COR-L47 (cell line): ENCODE results near the gene KCNJ6.

Source experiments
- DNase-seq: peaks from one replicate; lab custom pipeline; 2025; lab: John Stamatoyannopoulos, UW

KCNJ6 gene

DNA sequence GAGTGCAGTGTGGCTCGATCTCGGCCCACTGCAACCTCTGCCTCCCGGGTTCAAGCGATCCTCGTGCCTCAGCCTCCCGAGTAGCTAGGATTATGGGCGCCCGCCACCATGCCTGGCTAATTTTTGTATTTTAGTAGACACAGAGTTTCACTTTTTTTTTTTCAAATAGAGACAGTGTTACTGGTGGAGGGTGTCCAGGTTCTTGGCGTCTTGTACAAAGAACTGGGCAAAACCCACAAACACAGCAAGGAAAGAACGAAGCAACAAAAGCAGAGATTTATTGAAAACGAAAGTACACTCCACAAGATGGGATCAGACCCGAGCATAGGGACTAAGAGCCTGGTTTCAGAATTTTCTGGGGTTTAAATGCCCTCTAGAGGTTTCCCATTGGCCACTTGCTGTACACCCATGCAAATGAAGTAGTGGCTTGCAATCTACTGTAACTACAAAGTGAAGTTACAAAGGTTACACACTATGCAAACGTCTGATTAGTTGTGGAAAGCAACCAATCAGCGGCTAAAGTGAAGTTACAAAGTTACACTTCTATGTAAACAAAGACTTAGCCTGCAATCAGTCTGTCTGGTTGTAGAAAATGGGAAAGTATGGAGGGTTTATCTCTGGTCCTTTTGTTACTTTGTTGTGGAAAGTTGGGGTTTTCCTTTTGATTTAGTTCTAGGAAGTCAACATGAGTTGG is 350.6 kb downstream of the KCNJ6 start:
- no peak for DNase-seq

DNA sequence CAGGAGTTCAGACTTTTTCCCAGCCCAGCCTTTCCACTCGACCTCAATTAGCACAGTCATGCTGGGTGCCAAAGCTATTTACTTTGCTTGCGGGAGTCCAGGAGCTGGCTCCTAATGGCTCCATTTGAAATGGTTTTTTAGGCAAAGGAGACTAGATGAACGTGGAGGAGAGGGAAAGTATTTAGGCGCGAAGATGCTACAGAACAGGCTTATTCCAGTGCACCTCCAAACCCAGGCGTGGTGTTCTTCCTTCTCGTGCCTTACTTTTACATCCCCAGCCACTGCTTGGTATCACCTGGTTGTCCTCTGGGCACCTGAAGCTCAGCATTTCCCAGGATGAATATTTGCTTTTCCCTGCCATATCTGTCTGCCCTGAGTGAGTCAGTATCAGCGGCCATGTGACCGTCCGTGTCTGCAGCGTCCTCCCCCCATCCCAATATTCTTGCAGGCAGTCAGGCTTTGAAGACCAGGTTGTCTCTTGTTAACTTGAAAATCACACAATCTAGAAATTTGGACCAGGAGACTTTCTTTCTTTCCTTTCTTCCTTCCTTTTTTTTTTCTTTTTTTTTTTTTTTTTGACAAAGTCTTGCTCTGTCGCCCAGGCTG is 351.2 kb downstream of the KCNJ6 start:
- peak; percentile 27 for DNase-seq

DNA sequence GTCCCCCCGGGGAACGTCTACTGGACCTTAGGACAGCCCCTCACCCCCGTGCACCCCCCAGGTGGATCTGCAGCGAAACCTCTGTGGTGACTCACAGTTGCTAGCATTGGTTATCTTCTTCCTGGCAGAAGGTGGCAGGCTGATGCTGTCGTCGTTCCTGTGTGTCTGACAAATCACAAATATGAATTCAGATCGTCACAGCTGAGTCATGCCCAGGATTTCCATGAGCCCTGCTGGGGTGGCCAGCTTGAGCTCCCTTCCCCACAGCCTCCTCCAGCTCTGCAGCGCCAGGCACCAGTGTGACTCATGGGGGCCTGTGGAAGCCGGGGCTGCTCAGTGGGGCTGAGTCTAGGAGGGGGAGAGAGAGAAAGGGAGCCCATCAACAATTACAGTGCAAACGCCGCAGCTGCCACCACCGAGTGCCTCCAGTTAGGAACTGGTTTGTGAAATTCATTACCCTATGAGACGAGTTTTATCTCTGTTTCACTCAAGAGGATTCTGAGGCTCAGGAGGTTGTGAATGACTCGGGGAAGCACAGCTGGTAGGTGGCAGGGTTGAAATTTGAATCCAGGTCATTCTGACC is 351.8 kb downstream of the KCNJ6 start:
- DNase-seq: peak; percentile 85

DNA sequence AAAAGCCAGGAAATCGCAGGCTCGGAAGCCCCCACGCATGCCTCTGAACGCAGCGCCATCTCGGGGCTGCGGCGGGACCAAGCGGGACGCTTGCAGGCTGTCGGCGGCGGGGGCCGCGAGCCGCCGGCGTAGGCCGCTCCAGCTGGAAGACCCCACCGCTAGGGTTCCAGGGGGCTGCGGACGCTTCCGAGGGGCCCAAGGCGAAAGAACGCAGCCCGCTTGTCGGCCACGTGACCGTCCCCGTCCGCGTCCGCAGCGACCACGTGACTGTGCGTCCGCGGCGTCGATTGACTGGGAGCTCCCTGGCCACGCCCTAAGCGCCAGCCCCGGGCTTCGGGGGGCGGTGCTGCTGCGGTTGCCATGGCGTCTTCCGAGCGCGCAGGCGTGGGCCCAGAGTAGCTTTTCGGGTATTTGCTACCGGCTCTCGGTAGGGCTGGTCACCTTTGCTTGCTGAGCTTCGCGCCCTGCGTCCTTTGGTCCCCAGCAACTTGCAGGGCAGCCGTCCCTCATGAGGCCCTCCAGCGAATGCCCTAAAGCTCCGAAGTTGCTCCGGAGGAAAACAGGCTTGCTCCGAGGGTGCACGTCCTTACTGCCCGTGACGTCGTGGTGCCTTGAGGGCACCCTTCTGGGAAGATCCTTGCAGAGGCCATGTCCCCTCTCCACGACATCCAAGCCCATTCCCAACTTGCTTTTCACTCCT is 352.5 kb downstream of the KCNJ6 start:
- DNase-seq: peak; percentile 96

DNA sequence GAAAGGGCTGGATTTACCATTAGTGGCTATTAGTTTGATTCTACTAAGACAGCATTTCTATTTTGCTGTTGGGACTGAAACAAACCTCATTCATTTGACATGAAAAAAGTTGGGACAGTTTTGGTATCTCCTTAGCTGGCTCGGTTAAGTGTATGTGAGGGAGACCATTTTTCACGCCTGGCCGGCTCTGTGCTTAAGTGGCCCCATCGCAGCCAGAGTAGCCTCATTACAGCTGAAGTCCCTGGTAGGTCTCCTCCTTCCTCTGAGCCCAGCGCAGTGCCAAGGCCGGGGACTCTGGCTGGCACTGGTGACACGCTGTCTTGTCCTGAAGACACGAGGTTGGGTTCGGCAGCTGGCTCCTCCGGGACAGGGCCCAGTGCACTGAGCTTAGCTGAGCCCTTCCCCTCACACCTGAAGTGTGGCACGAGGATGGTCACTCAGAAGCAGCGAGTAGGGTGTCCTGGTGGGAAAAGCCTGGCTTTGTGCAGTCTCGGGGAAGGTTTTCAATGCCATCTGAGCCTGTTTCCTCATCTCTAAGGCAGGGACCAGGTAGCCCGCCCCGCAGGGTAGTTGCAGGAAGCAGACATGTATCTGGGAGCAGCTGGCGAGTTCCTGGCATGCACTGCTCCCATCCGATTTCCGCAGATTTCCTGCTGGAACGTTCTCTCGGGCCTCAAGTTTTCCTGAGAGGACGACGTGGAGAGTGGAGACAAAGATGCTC is 353.2 kb downstream of the KCNJ6 start:
- DNase-seq: peak; percentile 51

DNA sequence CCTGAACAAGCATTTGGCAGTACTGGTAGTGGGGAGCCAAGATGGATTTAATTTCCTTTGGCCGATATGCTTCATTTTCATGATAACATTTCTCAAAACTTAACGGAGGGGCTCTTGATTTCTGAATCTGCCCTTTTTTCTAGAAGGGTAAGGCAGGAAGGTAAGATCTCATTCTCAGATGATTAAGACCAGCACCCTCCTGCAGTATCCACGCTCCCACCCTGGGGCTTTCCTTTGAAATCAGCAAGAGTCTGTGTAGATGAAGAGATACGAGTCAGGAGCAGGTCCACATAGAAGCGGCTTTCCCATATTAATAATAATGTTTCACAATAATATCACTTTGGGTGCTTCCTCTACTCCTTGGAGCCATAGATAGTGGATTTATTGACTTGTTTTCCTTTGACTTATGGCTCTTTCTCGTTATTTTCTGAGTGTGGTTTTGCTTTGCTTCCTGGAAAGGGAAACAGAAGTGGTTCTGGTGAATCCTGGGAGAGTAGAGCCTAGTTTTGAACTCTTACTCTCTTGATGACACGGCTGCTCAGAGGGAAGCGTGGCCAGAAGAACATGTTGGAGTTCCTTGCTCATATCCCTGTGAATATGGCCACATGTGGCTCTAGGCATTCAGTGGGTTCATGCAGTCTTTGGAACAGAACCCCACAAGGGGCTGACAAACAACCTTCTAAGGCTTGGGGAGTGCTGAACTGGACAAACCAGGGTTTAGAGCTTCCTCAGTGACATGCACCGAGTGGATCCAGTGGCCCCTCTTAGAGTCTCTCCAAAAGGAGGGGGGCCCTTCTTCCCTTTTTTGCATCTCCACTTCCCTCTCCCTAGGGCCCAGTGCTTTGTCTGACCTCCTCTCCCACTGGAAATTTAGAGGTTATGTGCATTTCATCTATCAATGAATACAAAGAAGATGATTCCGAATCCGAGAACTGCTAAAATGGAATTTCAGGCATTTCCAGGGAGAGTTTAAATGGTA is 354.0 kb downstream of the KCNJ6 start:
- no peak for DNase-seq

DNA sequence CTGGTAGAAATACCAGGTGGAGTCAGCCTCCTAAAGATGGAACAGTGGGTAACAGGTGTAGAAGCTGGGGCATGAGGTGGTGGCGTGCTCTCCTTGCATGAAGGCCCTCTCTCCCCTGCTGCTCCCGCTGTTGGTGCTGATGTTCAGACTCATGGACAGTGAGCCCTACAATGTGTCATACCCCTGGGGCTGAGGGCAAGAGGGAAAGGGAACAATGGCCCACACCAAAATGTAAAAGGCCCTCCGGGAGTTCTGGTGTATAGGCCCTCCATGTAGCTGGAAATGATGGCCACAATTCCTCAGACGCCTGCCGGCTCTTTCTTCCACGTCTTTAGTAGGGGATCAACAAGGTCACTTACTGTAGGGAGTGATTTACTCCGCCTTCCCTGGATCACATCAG is 354.8 kb downstream of the KCNJ6 start:
- no peak for DNase-seq

DNA sequence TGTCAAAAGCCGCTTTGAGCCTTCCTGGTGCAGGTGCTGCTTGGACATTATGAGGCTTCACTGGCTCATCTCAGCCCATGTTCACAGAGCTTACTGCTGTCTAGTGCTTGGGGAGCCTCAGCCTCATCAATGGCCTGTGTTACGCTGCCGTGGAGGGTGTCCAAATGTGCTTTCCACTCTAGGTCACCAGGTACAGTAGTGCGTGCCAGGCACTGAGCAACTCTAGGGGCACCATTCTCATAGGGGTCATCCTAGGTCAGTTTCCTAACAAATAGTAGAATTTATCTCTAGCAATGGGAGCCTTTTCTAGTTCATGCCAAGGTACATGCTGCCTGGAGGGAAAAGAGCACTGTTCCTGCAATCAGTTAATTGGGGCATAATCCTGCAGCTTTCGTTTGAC is 355.9 kb downstream of the KCNJ6 start:
- DNase-seq: no peak

DNA sequence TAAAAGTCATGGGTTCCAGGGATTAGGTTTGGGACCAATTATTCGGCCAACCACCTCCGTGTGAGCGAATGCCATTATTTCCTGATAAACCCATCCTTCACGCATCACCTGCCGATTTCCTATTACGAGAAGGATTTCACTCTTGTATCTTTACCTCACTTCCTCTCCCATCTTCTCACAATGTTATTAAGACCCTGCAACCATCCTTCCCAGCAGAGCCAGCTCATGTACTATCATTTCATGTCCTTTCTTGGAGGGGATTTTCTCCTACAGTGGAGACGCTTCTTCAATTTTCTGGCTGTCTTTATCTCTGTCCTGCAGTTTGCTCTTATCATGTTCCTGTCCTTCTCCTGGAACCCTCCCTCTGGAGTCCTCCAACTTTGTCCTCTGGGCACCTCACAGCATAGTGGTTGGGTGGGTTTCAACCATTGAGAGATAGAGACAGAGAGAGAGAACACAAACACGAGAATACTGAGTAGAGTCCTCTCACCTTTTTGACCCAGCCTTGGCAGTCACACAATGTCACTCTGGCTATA is 357.5 kb downstream of the KCNJ6 start:
- DNase-seq: no peak
